ENCODE results near the gene ATG4A. TPM values are rescaled to one million over a fixed set of nuclear protein-coding genes. Genes with fewer than 3 reads are reported as not detected.

The ATG4A gene
- total and polyA plus RNA-seq, 2 donors (not counting 3 experiments of a cell fraction or from before 2014, with no cell fraction given): 13.2 to 28.7 TPM

- POLR2A ChIA-PET: no interaction called here
Measured at GRCh38 chrX:108169768-108170167, 78.2 kb downstream of the ATG4A start.

More at GRCh38 chrX:108169768-108170167, 78.2 kb downstream of the ATG4A start:
- Histone ChIP-seq H3K9ac (replicated peaks; ENCODE audit: extremely low read depth, insufficient read depth, low read length) (no peak overlapping the region), H3K79me2 (ENCODE audit: control insufficient read depth, insufficient read depth, low read length) (no peaks in the 10 kb centered on the region), H3K4me1 (ENCODE audit: control insufficient read depth, extremely low read depth, insufficient read depth, low read length) (peaks cover 7% of the 10 kb centered on the region), H4K20me1 (replicated peaks; ENCODE audit: control insufficient read depth, extremely low read depth, insufficient read depth, low read length) (no peaks in the 10 kb centered on the region), H3K4me3 (replicated peaks in 1 of 3; ENCODE audit: insufficient read depth in 1 of 3, low read depth in 1 of 3, low read length in 3 of 3) (no peak overlapping the region), H3K9me1 (replicated peaks; ENCODE audit: control insufficient read depth, extremely low read depth, insufficient read depth, low read length) (no peaks in the 10 kb centered on the region), H3K4me2 (ENCODE audit: insufficient read depth, low read length) (no peak overlapping the region), H2AFZ (ENCODE audit: low read depth, low read length) (no peak overlapping the region), H3K9me3 (replicated peaks; ENCODE audit: control insufficient read depth, insufficient read depth, low read length) (no peaks in the 10 kb centered on the region), H3K27ac (ENCODE audit: insufficient read depth, low read depth, low read length) (no peak overlapping the region), H3K36me3 (ENCODE audit: control insufficient read depth in 2 of 2, extremely low read depth in 1 of 2, insufficient read depth in 2 of 2, low read length in 2 of 2) (no peaks in the 10 kb centered on the region), H3K27me3 (ENCODE audit: control insufficient read depth in 2 of 2, insufficient read depth in 2 of 2, low read length in 2 of 2) (no peaks in the 10 kb centered on the region)
- DNase-seq (ENCODE audit: low read depth, low spot score): no peak
- intact Hi-C loops (cut with micrococcal nuclease) (no loop called here), dilution Hi-C loops (cut with MboI; ENCODE audit: extremely low pct_ligation_motif_present, low sequenced_read_pairs) (no loop called here)
- TF ChIP-seq JUN (IDR thresholded peaks at IDR 0.05; ENCODE audit: borderline replicate concordance, insufficient read depth, insufficient read length, low read depth) (no peak), GATA2 (IDR thresholded peaks at IDR 0.05; ENCODE audit: insufficient read depth, insufficient read length, low read depth, low read length) (no peak), EZH2 (IDR thresholded peaks at IDR 0.05; ENCODE audit: borderline replicate concordance, low read depth, low read length, severe bottlenecking) (no peak), CTCF (IDR thresholded peaks at IDR 0.05; ENCODE audit: extremely low read depth in 1 of 2, insufficient read depth in 1 of 2, low read depth in 1 of 2, low read length in 2 of 2) (no peak), MAX (IDR thresholded peaks at IDR 0.05; ENCODE audit: insufficient read depth, insufficient read length) (no peak), MYC (IDR thresholded peaks at IDR 0.05; ENCODE audit: low read depth, low read length) (no peak), FOS (IDR thresholded peaks at IDR 0.05; ENCODE audit: borderline replicate concordance, insufficient read depth, low read length) (no peak), POLR2A (IDR thresholded peaks at IDR 0.05; ENCODE audit: low read depth, low read length) (no peak), POLR2AphosphoS5 (IDR thresholded peaks at IDR 0.05; ENCODE audit: insufficient read depth, low read depth, low read length) (no peak)
- no TSS peak for BruUV-seq (replicated peaks)
- CTCF ChIA-PET: interaction anchor here (0.5 to 1.3 kb wide), 2 partner anchors 55 to 1584 kb away, joined by 4 read pairs; no protein-coding TSS in a partner anchor
- no peak for FAIRE-seq
